Astrocyte (in vitro differentiated cells and primary cell): ENCODE measurements around the gene PRKAR2B.

Experiments
- CTCF ChIP-seq: IDR thresholded peaks from 2 replicates; pipeline ENCODE4 v1.5.1; 2011; ENCODE audit warnings: low read depth, mild to moderate bottlenecking, inconsistent platforms, low read length, moderate library complexity; ENCODE audit not compliant: insufficient read depth
- EZH2 ChIP-seq: IDR thresholded peaks from 2 replicates; pipeline ENCODE4 v1.6.1; 2012; ENCODE audit warnings: mild to moderate bottlenecking, low read length, inconsistent platforms; ENCODE audit not compliant: insufficient read depth

GRCh38 chr7:107186240-107186639, 141.7 kb downstream of the PRKAR2B start:
- TF ChIP-seq CTCF (no peak), EZH2 (no peak)
